Lower leg skin (tissue), 4 donors: ENCODE results near the gene PLEKHG4B. TPM values are rescaled to one million over a fixed set of nuclear protein-coding genes. Genes with fewer than 3 reads are reported as not detected.
A peak's percentile ranks its signal among the peaks of the same experiment; 100 is the strongest.

Experiments
- DNase-seq, 2 donors: peaks; one replicate each; pipeline ENCODE4 v3.0.0-alpha.2; 2019; ENCODE audit warnings: low spot score in 2 of 2
- H3K4me3 ChIP-seq: fragments of 200-600 bp; sonication (generic); 2 replicates; pipeline ENCODE4 v1.5.1; 2017; ENCODE audit warnings: mild to moderate bottlenecking, low read depth; ENCODE audit not compliant: poor library complexity, severe bottlenecking
- POLR2A ChIP-seq, 2 donors: fragments of 450-650 bp; IDR thresholded peaks; one replicate each; pipeline ENCODE4 v1.6.1; 2016 to 2017; ENCODE audit warnings: antibody characterized with exemption in 2 of 2, mild to moderate bottlenecking in 1 of 2, moderate library complexity in 1 of 2
- WGBS, 2 donors: methylation state at CpG; one replicate each; pipeline ENCODE4 v1.1.5; 2018; 5-methylcytosine and 5-hydroxymethylcytosine counted together
- intact Hi-C: fragments of 100-400 bp; cut with DNase I; formaldehyde crosslinking; loops from one replicate; pipeline ENCODE4 v1.15.0; 2023; ENCODE audit warnings: low total_unique reads
- total RNA-seq, 4 donors: library from RNA; depleted of rRNA; stranded (reverse); fragments of >200 nt; gene quantifications; one replicate each; pipeline ENCODE4 v1.1.0, GENCODE V29; 2016
- TF ChIP-seq, protein P1 (sequence below), 3 donors: fragments of 450-650 bp; IDR thresholded peaks; one replicate each; pipeline ENCODE4 v1.5.1; 2016; ENCODE audit warnings: antibody characterized with exemption in 3 of 3, mild to moderate bottlenecking in 3 of 3, moderate library complexity in 2 of 3

Gene PLEKHG4B
- total RNA-seq, 4 donors from 2014 or later = 0.17 to 2.1 (median 0.36) TPM

DNA sequence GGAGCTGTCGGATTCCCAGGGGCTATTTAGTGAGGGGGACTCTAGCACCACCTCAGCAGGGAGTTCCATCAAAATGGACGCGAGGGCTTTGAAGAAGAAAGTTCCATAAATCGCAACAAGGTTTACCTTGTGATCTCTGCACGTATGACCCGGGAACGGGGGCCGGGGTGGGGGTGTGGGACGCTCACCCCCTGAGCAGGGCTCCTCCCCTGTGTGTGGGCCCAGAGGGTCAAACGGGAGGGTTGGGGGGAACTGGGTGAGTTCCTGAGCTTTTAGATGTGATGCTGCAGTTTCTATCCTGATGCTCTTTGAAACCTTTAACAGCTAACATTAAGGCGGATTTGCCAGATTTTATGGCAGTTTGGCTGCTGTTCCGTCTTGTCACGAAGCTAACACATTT is 80.5 kb downstream of the PLEKHG4B start:
- peak in 1 of 2 donors; percentile 57 for DNase-seq
- TF ChIP-seq POLR2A (IDR thresholded peaks at IDR 0.05) = no peak
- TF ChIP-seq, protein P1, sequence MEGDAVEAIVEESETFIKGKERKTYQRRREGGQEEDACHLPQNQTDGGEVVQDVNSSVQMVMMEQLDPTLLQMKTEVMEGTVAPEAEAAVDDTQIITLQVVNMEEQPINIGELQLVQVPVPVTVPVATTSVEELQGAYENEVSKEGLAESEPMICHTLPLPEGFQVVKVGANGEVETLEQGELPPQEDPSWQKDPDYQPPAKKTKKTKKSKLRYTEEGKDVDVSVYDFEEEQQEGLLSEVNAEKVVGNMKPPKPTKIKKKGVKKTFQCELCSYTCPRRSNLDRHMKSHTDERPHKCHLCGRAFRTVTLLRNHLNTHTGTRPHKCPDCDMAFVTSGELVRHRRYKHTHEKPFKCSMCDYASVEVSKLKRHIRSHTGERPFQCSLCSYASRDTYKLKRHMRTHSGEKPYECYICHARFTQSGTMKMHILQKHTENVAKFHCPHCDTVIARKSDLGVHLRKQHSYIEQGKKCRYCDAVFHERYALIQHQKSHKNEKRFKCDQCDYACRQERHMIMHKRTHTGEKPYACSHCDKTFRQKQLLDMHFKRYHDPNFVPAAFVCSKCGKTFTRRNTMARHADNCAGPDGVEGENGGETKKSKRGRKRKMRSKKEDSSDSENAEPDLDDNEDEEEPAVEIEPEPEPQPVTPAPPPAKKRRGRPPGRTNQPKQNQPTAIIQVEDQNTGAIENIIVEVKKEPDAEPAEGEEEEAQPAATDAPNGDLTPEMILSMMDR (IDR thresholded peaks at IDR 0.05) = no peak
- WGBS, 2 donors = 86 to 93% methylated on average over 13 of the region's 13 CpGs
- intact Hi-C loops = no loop called here
- H3K4me3 ChIP-seq = no peak overlapping the region

DNA sequence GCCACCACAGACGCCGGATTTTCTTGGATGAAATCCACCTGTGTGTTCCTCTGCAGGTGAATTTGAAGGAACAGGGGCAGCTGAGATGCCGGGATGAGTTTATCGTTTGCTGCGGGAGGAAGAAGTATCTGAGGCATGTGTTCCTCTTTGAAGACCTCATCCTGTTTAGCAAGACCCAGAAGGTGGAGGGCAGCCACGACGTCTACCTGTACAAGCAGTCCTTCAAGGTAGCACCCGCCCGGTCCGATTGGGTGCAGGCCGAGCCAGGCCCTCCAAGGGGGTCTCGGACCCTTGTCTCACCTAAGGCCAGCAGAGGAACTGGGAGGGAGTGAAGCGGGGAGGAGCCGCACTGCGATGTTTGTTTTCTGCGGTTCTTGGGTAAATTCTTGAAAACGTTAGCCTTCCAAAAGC is 80.9 kb downstream of the PLEKHG4B start:
- peak in 1 of 2 donors; percentile 69 for DNase-seq
- intact Hi-C loops = no loop called here
- no peak overlapping the region for H3K4me3 ChIP-seq
- 82 to 84% methylated on average over 17 of the region's 17 CpGs for WGBS, 2 donors
- TF ChIP-seq POLR2A (IDR thresholded peaks at IDR 0.05) = no peak
- TF ChIP-seq, protein P1 (IDR thresholded peaks at IDR 0.05) = no peak

- intact Hi-C loops = no loop called here
- H3K4me3 ChIP-seq = no peak overlapping the region
- WGBS, 2 donors = 81 to 82% methylated on average over 22 of the region's 22 CpGs
- DNase-seq = peak in 1 of 2 donors; percentile 68
- TF ChIP-seq POLR2A (IDR thresholded peaks at IDR 0.05) = no peak
- TF ChIP-seq, protein P1 (IDR thresholded peaks at IDR 0.05) = no peak
Observed at GRCh38 chr5:173392-174290, 81.7 kb downstream of the PLEKHG4B start.

DNA sequence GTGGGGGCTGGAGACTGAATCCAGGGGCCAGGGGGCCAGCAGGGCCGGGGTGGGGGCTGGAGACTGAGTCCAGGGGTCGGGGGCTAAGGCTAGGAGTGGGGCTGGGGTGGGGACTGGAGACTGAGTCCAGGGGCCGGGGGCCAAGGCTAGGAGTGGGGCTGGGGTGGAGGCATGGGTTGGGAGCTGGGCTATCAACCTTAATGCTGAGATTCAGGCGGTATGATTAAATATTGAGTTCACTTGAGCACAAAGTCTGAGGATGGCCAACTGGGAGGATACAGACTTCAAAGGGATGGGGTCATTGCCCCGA is 82.3 kb downstream of the PLEKHG4B start:
- intact Hi-C loops = no loop called here

GRCh38 chr5:174876-175465 is 83.0 kb downstream of the PLEKHG4B start:
- intact Hi-C loops = no loop called here
- 90% methylated on average over 16 of the region's 16 CpGs for WGBS, 2 donors
- DNase-seq = no peak
- TF ChIP-seq, protein P1 (IDR thresholded peaks at IDR 0.05) = no peak
- no peak for TF ChIP-seq POLR2A (IDR thresholded peaks at IDR 0.05)
- no peak overlapping the region for H3K4me3 ChIP-seq

More for the DNA sequence above, 82.3 kb downstream of the PLEKHG4B start:
- DNase-seq = peak in 1 of 2 donors; percentile 75
- TF ChIP-seq, protein P1 (IDR thresholded peaks at IDR 0.05) = no peak
- TF ChIP-seq POLR2A (IDR thresholded peaks at IDR 0.05) = no peak
- H3K4me3 ChIP-seq = no peak overlapping the region
- 83 to 97% methylated on average over 4 to 5 of the region's 5 CpGs for WGBS, 2 donors
